K562 (cell line): Measurements from ENCODE around the gene TTC4. TPM values are rescaled to one million over a fixed set of nuclear protein-coding genes. Genes with fewer than 3 reads are reported as not detected.
A peak's percentile ranks its signal among the peaks of the same experiment; 100 is the strongest.

ENCODE experiments used
- ASH1L ChIP-seq: fragments of 450-650 bp; IDR thresholded peaks from 2 replicates; pipeline ENCODE4 v1.6.1; 2018; ENCODE audit warnings: borderline replicate concordance, mild to moderate bottlenecking, low read depth; ENCODE audit not compliant: partially characterized antibody
- ATF6 ChIP-seq: sonication (generic); formaldehyde crosslinking; IDR thresholded peaks from 2 replicates; pipeline ENCODE4 v1.4.0; 2020; ENCODE audit warnings: mild to moderate bottlenecking, missing genetic modification reagents
- CHD2 ChIP-seq: IDR thresholded peaks from 2 replicates; pipeline ENCODE4 v1.6.1; 2011; ENCODE audit warnings: low read depth, low read length
- CREB3 ChIP-seq: fragments of 450-650 bp; conservative IDR thresholded peaks from 2 replicates; pipeline ENCODE4 v1.6.1; 2016; ENCODE audit warnings: missing genetic modification characterization, low read depth, mild to moderate bottlenecking, missing compliant biosample characterization, moderate library complexity
- CREBBP ChIP-seq: IDR thresholded peaks from one replicate; pipeline ENCODE4 v1.6.1; 2012; ENCODE audit warnings: low read depth, mild to moderate bottlenecking, control low read depth, inconsistent platforms, low read length
- DNMT1 ChIP-seq: fragments of 450-650 bp; IDR thresholded peaks from 2 replicates; pipeline ENCODE4 v1.6.1; 2016; ENCODE audit warnings: antibody characterized with exemption, mild to moderate bottlenecking
- ELF2 ChIP-seq: fragments of 250-450 bp; sonication (Bioruptor Pico); IDR thresholded peaks from 2 replicates; pipeline ENCODE4 v1.5.0; 2021; ENCODE audit warnings: mild to moderate bottlenecking
- FOXA1 ChIP-seq: fragments of 450-650 bp; IDR thresholded peaks from 2 replicates; pipeline ENCODE4 v1.6.1; 2016; ENCODE audit warnings: mild to moderate bottlenecking, borderline replicate concordance
- FOXJ3 ChIP-seq: sonication (generic); formaldehyde crosslinking; IDR thresholded peaks from 2 replicates; pipeline ENCODE4 v1.4.0; 2020; ENCODE audit warnings: mild to moderate bottlenecking, missing genetic modification reagents
- FUS ChIP-seq: fragments of 200-400 bp; formaldehyde crosslinking; optimal IDR thresholded peaks from 2 replicates; pipeline ENCODE3; 2017; ENCODE audit warnings: low read depth, low read length
- GTF2B ChIP-seq: IDR thresholded peaks from 2 replicates; pipeline ENCODE4 v1.6.1; 2011; ENCODE audit not compliant: insufficient read length; ENCODE audit errors: extremely low read depth
- HLTF ChIP-seq: fragments of 450-650 bp; IDR thresholded peaks from 2 replicates; pipeline ENCODE4 v1.6.1; 2016
- HNRNPLL ChIP-seq: fragments of 200-400 bp; formaldehyde crosslinking; IDR thresholded peaks from 2 replicates; pipeline ENCODE4 v1.6.1; 2017; ENCODE audit warnings: low read length, low read depth, mild to moderate bottlenecking; ENCODE audit not compliant: poor library complexity, severe bottlenecking
- RBBP5 ChIP-seq: fragments of 200-600 bp; sonication (generic); IDR thresholded peaks from 2 replicates; pipeline ENCODE4 v1.6.1; 2012; ENCODE audit warnings: borderline replicate concordance, mild to moderate bottlenecking, low read length, control low read depth, inconsistent platforms; ENCODE audit not compliant: insufficient read depth, poor library complexity, severe bottlenecking
- SMAD2 ChIP-seq: fragments of 150-350 bp; IDR thresholded peaks from 2 replicates; pipeline ENCODE4 v1.6.1; 2014; ENCODE audit warnings: low read depth, mild to moderate bottlenecking, low read length
- SMARCA4 ChIP-seq: fragments of 450-650 bp; IDR thresholded peaks from 2 replicates; pipeline ENCODE4 v1.6.1; 2016
- TCFL5 ChIP-seq: fragments of 250-450 bp; sonication (Bioruptor Pico); conservative IDR thresholded peaks from 2 replicates; pipeline ENCODE4 v1.6.1; 2021; ENCODE audit warnings: mild to moderate bottlenecking, moderate library complexity, matching md5 sums
- YY1 ChIP-seq, 3 experiments: IDR thresholded peaks; 2 replicates each; pipeline ENCODE4 v1.6.1; 2011; ENCODE audit warnings: low read length in 2 of 3, mild to moderate bottlenecking in 2 of 3, moderate library complexity in 2 of 3, borderline replicate concordance in 1 of 3, control low read depth in 1 of 3, low read depth in 1 of 3; ENCODE audit not compliant: insufficient read depth in 3 of 3, insufficient replicate concordance in 2 of 3, control insufficient read depth in 1 of 3, insufficient read length in 1 of 3; ENCODE audit errors: extremely low read depth in 1 of 3
- ZBTB12 ChIP-seq: fragments of 250-450 bp; sonication (Bioruptor Pico); IDR thresholded peaks from 2 replicates; pipeline ENCODE4 v1.4.0; 2020
- ZNF431 ChIP-seq: sonication (generic); formaldehyde crosslinking; IDR thresholded peaks from 2 replicates; pipeline ENCODE4 v1.8.0; 2022; ENCODE audit warnings: mild to moderate bottlenecking, missing genetic modification reagents
- ZNF561 ChIP-seq: fragments of 450-650 bp; formaldehyde crosslinking; conservative IDR thresholded peaks from 2 replicates; pipeline ENCODE4 v1.4.0; 2020; ENCODE audit warnings: mild to moderate bottlenecking, moderate library complexity
- ZNF57 ChIP-seq: fragments of 450-650 bp; formaldehyde crosslinking; IDR thresholded peaks from 2 replicates; pipeline ENCODE4 v1.4.0; 2020; ENCODE audit warnings: mild to moderate bottlenecking, moderate library complexity
- ZNF668 ChIP-seq: fragments of 250-450 bp; sonication (Bioruptor Pico); IDR thresholded peaks from 2 replicates; pipeline ENCODE4 v1.8.0; 2022; ENCODE audit warnings: mild to moderate bottlenecking, inconsistent platforms
- ZNF780A ChIP-seq: fragments of 250-450 bp; sonication (Bioruptor Pico); IDR thresholded peaks from 2 replicates; pipeline ENCODE4 v1.5.0; 2021; ENCODE audit warnings: mild to moderate bottlenecking
- polyA plus RNA-seq, 8 experiments: library from polyadenylated mRNA; depleted of rRNA in 4 of 8; stranded (reverse) in 5 of 8; unstranded in 3 of 8; fragments of >200 nt; fragmentation: Nextera tagmentation in 2 of 8; fragmentation: Illumina TruSeq in 1 of 8; extraction: Ambion mirVana in 2 of 8; extraction: Trizol in 1 of 8; gene quantifications; 2 replicates each; pipeline versions ENCODE4 v1.2.1 to v1.2.3, GENCODE V29; 2011 to 2014; ENCODE audit warnings: inconsistent platforms in 1 of 8, missing spikeins in 1 of 8
- total RNA-seq, 7 experiments: library from RNA; depleted of rRNA in 6 of 7; stranded (reverse); fragments of >200 nt in 6 of 7; fragmentation: Illumina TruSeq in 2 of 7; extraction: Trizol in 2 of 7; gene quantifications; 2 replicates each; pipeline versions ENCODE4 v1.2.1 to v1.2.3, GENCODE V29; 2011 to 2021; ENCODE audit warnings: low replicate concordance in 1 of 7

TTC4 gene
- total and polyA plus RNA-seq, 9 of the 15 experiments (the other 6 are each of a cell fraction or from before 2014, with no cell fraction given), result 36.3 to 111 (median 54.1) TPM

- TF ChIP-seq CREB3 (tag), result no peak
- peak; percentile 49; the same call in 1 of the 2 replicates for TF ChIP-seq ZNF431
- no peak for TF ChIP-seq ZBTB12 (CRISPR knock-in tag)
- TF ChIP-seq GTF2B, result no peak
- TF ChIP-seq ZNF57 (CRISPR knock-in tag), result no peak
- no peak for TF ChIP-seq ASH1L
- peak; percentile 44; the same call in 1 of the 2 replicates for TF ChIP-seq ATF6 (CRISPR knock-in tag)
- peak; percentile 50; the same call in 1 of the 2 replicates for TF ChIP-seq ELF2 (CRISPR knock-in tag)
- no peak for TF ChIP-seq FOXA1
- TF ChIP-seq ZNF561 (CRISPR knock-in tag), result no peak
- TF ChIP-seq ZNF780A (CRISPR knock-in tag), result no peak
- TF ChIP-seq DNMT1, result no peak
- no peak for TF ChIP-seq SMARCA4
- TF ChIP-seq RBBP5, result peak; percentile 96
- TF ChIP-seq CHD2, result 0 out of 2 replicates have a peak, but pooled peaks have one; percentile 9
- TF ChIP-seq TCFL5 (CRISPR knock-in tag), result no peak
- peak; percentile 54 for TF ChIP-seq HNRNPLL
- TF ChIP-seq YY1 (IDR thresholded peaks at IDR 0.05; ENCODE audit: borderline replicate concordance in 1 of 3, control insufficient read depth in 1 of 3, extremely low read depth in 1 of 3, insufficient read depth in 3 of 3, insufficient read length in 1 of 3, insufficient replicate concordance in 2 of 3, low read depth in 1 of 3, low read length in 2 of 3), result peak in 2 of 3 experiments; percentile 71 to 75
- TF ChIP-seq ZNF668 (CRISPR knock-in tag), result no peak
- TF ChIP-seq FOXJ3, result no peak
- no peak for TF ChIP-seq CREBBP
- no peak for TF ChIP-seq FUS
- no peak for TF ChIP-seq HLTF
- TF ChIP-seq SMAD2, result no peak
Measured at GRCh38 chr1:54715493-54716298, at the start of gene TTC4 (continued).
